ENCODE data around the gene SYT12.

DNA sequence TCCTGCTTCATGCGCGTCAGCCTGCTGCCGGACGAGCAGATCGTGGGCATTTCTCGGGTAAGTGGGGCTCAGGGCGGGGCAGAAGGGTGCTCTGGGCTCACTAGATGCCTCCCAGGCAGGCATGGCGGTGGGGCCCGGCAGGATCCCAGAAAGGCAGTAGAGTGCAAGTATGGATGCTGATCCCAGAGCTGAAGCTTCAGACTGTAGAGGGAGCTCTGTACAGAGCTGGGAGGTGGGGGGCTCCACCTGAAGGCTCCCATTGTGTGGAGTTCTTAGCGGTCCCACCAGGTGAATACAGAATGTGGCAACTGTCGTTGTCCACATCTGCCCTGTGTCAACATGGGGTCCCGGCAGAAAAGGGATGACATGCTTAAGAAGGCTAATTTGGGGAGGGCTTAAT lies 17.2 kb downstream of the SYT12 start:
- TF ChIP-seq EZH2 (IDR thresholded peaks at IDR 0.05; ENCODE audit: borderline replicate concordance, low read depth, low read length) (no peak), TOE1 (IDR thresholded peaks at IDR 0.05; ENCODE audit: borderline replicate concordance) (no peak), TOE1 (CRISPR knock-in tag; IDR thresholded peaks at IDR 0.05; ENCODE audit: borderline replicate concordance, low read depth) (no peak), CTCF (IDR thresholded peaks at IDR 0.05 in 2 of 3, conservative IDR thresholded peaks at IDR 0.05 in 1 of 3; ENCODE audit: insufficient read depth in 2 of 3, low read depth in 1 of 3, low read length in 3 of 3) (no peak), MEIS2 (IDR thresholded peaks at IDR 0.05; ENCODE audit: partially characterized antibody) (no peak), ZNF41 (CRISPR knock-in tag; conservative IDR thresholded peaks at IDR 0.05) (no peak), ZBTB17 (CRISPR knock-in tag; IDR thresholded peaks at IDR 0.05) (no peak)
- TF ChIP-seq, protein P1, sequence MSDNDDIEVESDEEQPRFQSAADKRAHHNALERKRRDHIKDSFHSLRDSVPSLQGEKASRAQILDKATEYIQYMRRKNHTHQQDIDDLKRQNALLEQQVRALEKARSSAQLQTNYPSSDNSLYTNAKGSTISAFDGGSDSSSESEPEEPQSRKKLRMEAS (CRISPR knock-in tag; IDR thresholded peaks at IDR 0.05), result no peak
- TF ChIP-seq, protein P2, sequence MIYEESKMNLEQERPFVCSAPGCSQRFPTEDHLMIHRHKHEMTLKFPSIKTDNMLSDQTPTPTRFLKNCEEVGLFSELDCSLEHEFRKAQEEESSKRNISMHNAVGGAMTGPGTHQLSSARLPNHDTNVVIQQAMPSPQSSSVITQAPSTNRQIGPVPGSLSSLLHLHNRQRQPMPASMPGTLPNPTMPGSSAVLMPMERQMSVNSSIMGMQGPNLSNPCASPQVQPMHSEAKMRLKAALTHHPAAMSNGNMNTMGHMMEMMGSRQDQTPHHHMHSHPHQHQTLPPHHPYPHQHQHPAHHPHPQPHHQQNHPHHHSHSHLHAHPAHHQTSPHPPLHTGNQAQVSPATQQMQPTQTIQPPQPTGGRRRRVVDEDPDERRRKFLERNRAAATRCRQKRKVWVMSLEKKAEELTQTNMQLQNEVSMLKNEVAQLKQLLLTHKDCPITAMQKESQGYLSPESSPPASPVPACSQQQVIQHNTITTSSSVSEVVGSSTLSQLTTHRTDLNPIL (CRISPR knock-in tag; IDR thresholded peaks at IDR 0.05), result no peak

Data from K562 (cell line).